Measurements from ENCODE around the gene UNK.

GRCh38 chr17:75824666-75825065, 40.1 kb downstream of the UNK start:
- TF ChIP-seq POLR2A (IDR thresholded peaks at IDR 0.05), result no peak
- TF ChIP-seq, protein P1, sequence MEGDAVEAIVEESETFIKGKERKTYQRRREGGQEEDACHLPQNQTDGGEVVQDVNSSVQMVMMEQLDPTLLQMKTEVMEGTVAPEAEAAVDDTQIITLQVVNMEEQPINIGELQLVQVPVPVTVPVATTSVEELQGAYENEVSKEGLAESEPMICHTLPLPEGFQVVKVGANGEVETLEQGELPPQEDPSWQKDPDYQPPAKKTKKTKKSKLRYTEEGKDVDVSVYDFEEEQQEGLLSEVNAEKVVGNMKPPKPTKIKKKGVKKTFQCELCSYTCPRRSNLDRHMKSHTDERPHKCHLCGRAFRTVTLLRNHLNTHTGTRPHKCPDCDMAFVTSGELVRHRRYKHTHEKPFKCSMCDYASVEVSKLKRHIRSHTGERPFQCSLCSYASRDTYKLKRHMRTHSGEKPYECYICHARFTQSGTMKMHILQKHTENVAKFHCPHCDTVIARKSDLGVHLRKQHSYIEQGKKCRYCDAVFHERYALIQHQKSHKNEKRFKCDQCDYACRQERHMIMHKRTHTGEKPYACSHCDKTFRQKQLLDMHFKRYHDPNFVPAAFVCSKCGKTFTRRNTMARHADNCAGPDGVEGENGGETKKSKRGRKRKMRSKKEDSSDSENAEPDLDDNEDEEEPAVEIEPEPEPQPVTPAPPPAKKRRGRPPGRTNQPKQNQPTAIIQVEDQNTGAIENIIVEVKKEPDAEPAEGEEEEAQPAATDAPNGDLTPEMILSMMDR (IDR thresholded peaks at IDR 0.05 in 8 of 11, conservative IDR thresholded peaks at IDR 0.05 in 3 of 11), result no peak

Measured in spleen (tissue), 7 donors.